H1 (cell line): Measurements from ENCODE around the gene CIPC. TPM values are rescaled to one million over a fixed set of nuclear protein-coding genes. Genes with fewer than 3 reads are reported as not detected.

Experiments used
- CHD2 ChIP-seq: IDR thresholded peaks from 2 replicates; pipeline ENCODE4 v1.6.1; 2012; ENCODE audit warnings: low read length, improper control_type of control experiment
- CHD7 ChIP-seq: fragments of 300-600 bp; sonication (generic); IDR thresholded peaks from 2 replicates; pipeline ENCODE4 v1.7.1; 2012; ENCODE audit warnings: low read length, moderate library complexity, mild to moderate bottlenecking, inconsistent platforms; ENCODE audit not compliant: insufficient replicate concordance
- GABPA ChIP-seq: IDR thresholded peaks from 2 replicates; pipeline ENCODE4 v1.6.1; 2011; ENCODE audit warnings: mild to moderate bottlenecking, low read length, moderate library complexity, borderline replicate concordance; ENCODE audit not compliant: insufficient read depth
- HDAC2 ChIP-seq, 2 experiments: fragments of 300-600 bp in 1 of 2; sonication (generic) in 1 of 2; IDR thresholded peaks; 2 replicates each; pipeline ENCODE4 v1.6.1; 2011 to 2012; ENCODE audit warnings: low read depth in 2 of 2, low read length in 2 of 2, mild to moderate bottlenecking in 2 of 2, moderate library complexity in 2 of 2, borderline replicate concordance in 1 of 2, inconsistent platforms in 1 of 2
- KDM4A ChIP-seq: IDR thresholded peaks from one replicate; pipeline ENCODE4 v1.7.1; 2012; ENCODE audit warnings: low read depth, mild to moderate bottlenecking, moderate library complexity, low read length, inconsistent platforms; ENCODE audit not compliant: severe bottlenecking
- RAD21 ChIP-seq, 2 experiments: IDR thresholded peaks in 1 of 2; conservative IDR thresholded peaks in 1 of 2; 2 replicates each; pipeline ENCODE4 v1.6.1; 2011; ENCODE audit warnings: low read depth in 2 of 2, low read length in 2 of 2, improper control_type of control experiment in 1 of 2, inconsistent platforms in 1 of 2, mild to moderate bottlenecking in 1 of 2, moderate library complexity in 1 of 2
- RFX5 ChIP-seq: IDR thresholded peaks from 2 replicates; pipeline ENCODE4 v1.6.1; 2011; ENCODE audit warnings: low read depth, low read length, improper control_type of control experiment, borderline replicate concordance
- TEAD4 ChIP-seq: IDR thresholded peaks from 2 replicates; pipeline ENCODE4 v1.6.1; 2012; ENCODE audit warnings: low read depth, low read length, inconsistent platforms, mixed read lengths
- polyA plus RNA-seq, 7 experiments: library from polyadenylated mRNA; depleted of rRNA in 3 of 7; stranded (reverse) in 5 of 7; unstranded in 2 of 7; fragments of >200 nt in 5 of 7; fragments of 200-250 nt in 2 of 7; gene quantifications; 1 replicate in 5 of 7; 2 replicates in 1 of 7; 4 replicates in 1 of 7; pipeline versions ENCODE4 v1.2.1 to v1.2.3, GENCODE V29; 2011 to 2013; ENCODE audit warnings: missing spikeins in 2 of 7, mixed read lengths in 2 of 7
- total RNA-seq: library from RNA; stranded (reverse); fragmentation: NEBNext Ultra II Directional; extraction: Animal tissue kit (Norgen Biotek cat#: 25700); gene quantifications from 2 replicates; pipeline ENCODE4 v1.2.1, GENCODE V29; 2021

The CIPC gene
- total and polyA plus RNA-seq, 2 of the 8 experiments (the other 6 are each of a cell fraction or from before 2014, with no cell fraction given) = 13.9 to 32.7 TPM

- TF ChIP-seq CHD7 (no peak), KDM4A (no peak), RAD21 (IDR thresholded peaks at IDR 0.05 in 1 of 2, conservative IDR thresholded peaks at IDR 0.05 in 1 of 2; ENCODE audit: low read depth in 2 of 2, low read length in 2 of 2) (no peak), TEAD4 (no peak), GABPA (no peak), HDAC2 (IDR thresholded peaks at IDR 0.05; ENCODE audit: borderline replicate concordance in 1 of 2, low read depth in 2 of 2, low read length in 2 of 2) (no peak), RFX5 (no peak), CHD2 (no peak)
These were observed 6.3 kb downstream of the CIPC start (continued) for GRCh38 chr14:77104393-77104792.
